ENCODE results near the gene SLC4A3.

GRCh38 chr2:219628235-219628985 is 980 bp downstream of the SLC4A3 start:
- TF ChIP-seq GLIS2 (tag by site-specific recombination; IDR thresholded peaks at IDR 0.05) (no peak), CTCF (tag by site-specific recombination; IDR thresholded peaks at IDR 0.05) (no peak), ZNF548 (tag by site-specific recombination; IDR thresholded peaks at IDR 0.05) (no peak), ZNF843 (tag by site-specific recombination; IDR thresholded peaks at IDR 0.05) (no peak), ZNF350 (tag by site-specific recombination; IDR thresholded peaks at IDR 0.05) (no peak)

Data from HEK293 (cell line).